HL-60 (cell line): Measurements from ENCODE around the gene MELTF.

Experiments used
- DNase-seq, 2 experiments: peaks; one replicate each; pipeline ENCODE4 v3.0.0-alpha.2; 2010 to 2020; ENCODE audit warnings: low read depth in 1 of 2, low spot score in 1 of 2
- H3K27ac ChIP-seq: fragments of 250-450 bp; sonication (Bioruptor Pico); replicated peaks from 2 replicates; pipeline ENCODE4 v1.5.1; 2020; ENCODE audit warnings: mild to moderate bottlenecking, moderate library complexity
- H3K27me3 ChIP-seq: fragments of 250-450 bp; sonication (Bioruptor Pico); 2 replicates; pipeline ENCODE4 v1.5.1; 2021; ENCODE audit warnings: mild to moderate bottlenecking, moderate library complexity; ENCODE audit not compliant: insufficient read depth, poor library complexity, severe bottlenecking
- H3K4me3 ChIP-seq: replicated peaks from 2 replicates; pipeline ENCODE4 v1.5.1; 2011; ENCODE audit warnings: mild to moderate bottlenecking, control low read depth, low read length; ENCODE audit not compliant: insufficient read depth
- CTCF ChIP-seq: IDR thresholded peaks from one replicate; pipeline ENCODE4 v1.5.1; 2011; ENCODE audit warnings: low read length, control low read depth, inconsistent platforms; ENCODE audit not compliant: insufficient read depth
- GABPA ChIP-seq: IDR thresholded peaks from 2 replicates; pipeline ENCODE4 v1.6.1; 2012; ENCODE audit warnings: low read depth
- POLR2AphosphoS5 ChIP-seq: IDR thresholded peaks from 2 replicates; pipeline ENCODE4 v1.6.1; 2012; ENCODE audit warnings: low read depth
- REST ChIP-seq: IDR thresholded peaks from 2 replicates; pipeline ENCODE4 v1.6.1; 2012; ENCODE audit warnings: low read depth; ENCODE audit not compliant: insufficient replicate concordance
- SPI1 ChIP-seq: IDR thresholded peaks from 2 replicates; pipeline ENCODE4 v1.6.1; 2012; ENCODE audit warnings: low read depth, mild to moderate bottlenecking, borderline replicate concordance

MELTF gene

GRCh38 chr3:197024881-197025735, 4.5 kb downstream of the MELTF start:
- no peak overlapping the region for H3K27ac ChIP-seq
- no peak overlapping the region for H3K4me3 ChIP-seq
- H3K27me3 ChIP-seq = peaks cover 9% of the 10 kb centered on the region
- no peak for DNase-seq
- TF ChIP-seq SPI1 = no peak

GRCh38 chr3:197023998-197024651, 5.5 kb downstream of the MELTF start:
- TF ChIP-seq GABPA = no peak
- TF ChIP-seq SPI1 = no peak
- no peak for TF ChIP-seq POLR2AphosphoS5
- no peak for TF ChIP-seq CTCF
- TF ChIP-seq REST = no peak
- H3K4me3 ChIP-seq = no peak overlapping the region
- no peak for DNase-seq
- peaks cover 7% of the 10 kb centered on the region for H3K27me3 ChIP-seq
- H3K27ac ChIP-seq = no peak overlapping the region

GRCh38 chr3:197023241-197023997, 6.2 kb downstream of the MELTF start:
- DNase-seq = no peak
- TF ChIP-seq CTCF = no peak
- Histone ChIP-seq H3K27me3 (peaks cover 5% of the 10 kb centered on the region), H3K27ac (no peak overlapping the region), H3K4me3 (no peak overlapping the region)

- no peak for DNase-seq
- TF ChIP-seq CTCF (no peak), POLR2AphosphoS5 (no peak), REST (no peak), SPI1 (no peak), GABPA (no peak)
- H3K27ac ChIP-seq = no peak overlapping the region
- no peak overlapping the region for H3K4me3 ChIP-seq
- peaks cover 5% of the 10 kb centered on the region for H3K27me3 ChIP-seq
Measured at GRCh38 chr3:197022405-197023231, 7.0 kb downstream of the MELTF start.
